Rectal smooth muscle tissue (tissue), 1 donor: ENCODE data around the gene ARHGEF18.
A peak's percentile ranks its signal among the peaks of the same experiment; 100 is the strongest.

Source experiments
- H3K27ac ChIP-seq: one replicate; pipeline ENCODE4 v1.7.0; 2013; ENCODE audit warnings: low read depth, low read length, inconsistent platforms
- H3K27me3 ChIP-seq: one replicate; pipeline ENCODE4 v1.7.0; 2013; ENCODE audit warnings: low read length; ENCODE audit not compliant: control insufficient read depth, insufficient read depth
- H3K36me3 ChIP-seq: one replicate; pipeline ENCODE4 v1.7.0; 2013; ENCODE audit warnings: low read length; ENCODE audit not compliant: control insufficient read depth, insufficient read depth
- H3K4me1 ChIP-seq: one replicate; pipeline ENCODE4 v1.7.0; 2013; ENCODE audit warnings: low read length; ENCODE audit not compliant: control insufficient read depth, insufficient read depth
- H3K4me3 ChIP-seq: one replicate; pipeline ENCODE4 v1.7.0; 2013; ENCODE audit warnings: low read length
- H3K9ac ChIP-seq: one replicate; pipeline ENCODE4 v1.7.0; 2013; ENCODE audit warnings: low read length

The ARHGEF18 gene

DNA sequence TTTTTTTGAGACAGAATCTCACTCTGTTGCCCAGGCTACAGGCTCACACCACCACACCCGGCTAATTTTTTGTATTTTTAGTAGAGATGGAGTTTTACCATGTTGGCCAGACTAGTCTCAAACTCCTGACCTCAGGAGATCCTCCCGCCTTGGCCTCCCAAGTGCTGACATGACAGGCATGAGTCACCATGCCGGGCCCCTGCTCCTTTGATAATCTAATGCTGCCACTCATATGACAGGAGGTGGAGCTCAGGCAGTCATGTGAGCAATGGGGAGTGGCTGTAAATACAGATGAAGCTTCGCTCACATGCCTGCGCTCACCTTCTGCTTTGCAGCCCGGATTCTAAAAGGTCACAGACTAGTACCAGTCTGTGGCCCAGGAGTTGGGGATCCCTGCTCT, 25.1 kb downstream of the ARHGEF18 start:
- H3K27me3 ChIP-seq: no peaks in the 10 kb centered on the region
- no peak overlapping the region for H3K9ac ChIP-seq
- peaks cover 25% of the 10 kb centered on the region for H3K4me1 ChIP-seq

DNA sequence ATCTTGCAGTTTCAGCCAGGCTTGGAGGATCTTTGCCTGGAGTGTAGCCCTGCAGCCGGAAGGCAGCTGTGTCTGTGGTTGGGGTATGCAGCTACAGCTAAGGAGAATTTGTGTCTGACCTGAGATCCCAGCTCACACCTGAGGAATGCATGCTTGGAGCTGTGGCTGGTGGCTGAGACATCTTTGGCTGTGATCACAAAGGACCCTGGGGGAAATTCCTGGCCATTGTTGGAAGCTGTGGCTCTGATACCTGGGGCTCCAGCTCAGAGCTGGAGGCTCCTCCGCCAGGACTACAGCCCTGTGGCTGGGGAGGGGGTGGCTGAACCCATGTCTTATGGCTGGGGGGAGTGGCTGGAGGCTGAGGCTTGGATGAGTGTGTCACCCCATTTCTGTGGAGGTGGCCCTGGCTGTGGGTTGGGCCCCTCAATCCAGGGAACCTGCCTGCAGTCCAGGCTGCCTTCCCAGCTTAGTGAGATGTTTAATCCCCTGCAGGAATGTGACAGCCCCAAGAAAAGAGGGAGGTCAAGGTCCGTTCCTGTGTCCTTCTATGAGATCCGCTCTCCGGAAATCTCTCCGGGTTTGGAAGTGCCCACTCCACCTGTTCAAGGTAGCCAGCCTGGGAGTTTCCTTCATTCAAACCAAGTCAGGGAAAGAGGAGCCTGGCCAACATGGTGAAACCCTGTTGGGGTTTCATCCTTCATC, 27.6 kb downstream of the ARHGEF18 start:
- Histone ChIP-seq H3K27ac (no peak overlapping the region), H3K36me3 (no peaks in the 10 kb centered on the region), H3K4me3 (no peak overlapping the region), H3K4me1 (peaks cover 14% of the 10 kb centered on the region), H3K9ac (no peak overlapping the region), H3K27me3 (no peaks in the 10 kb centered on the region)

More for the DNA sequence above, 25.1 kb downstream of the ARHGEF18 start:
- Histone ChIP-seq H3K27ac (no peak overlapping the region), H3K36me3 (no peaks in the 10 kb centered on the region), H3K4me3 (no peak overlapping the region)

DNA sequence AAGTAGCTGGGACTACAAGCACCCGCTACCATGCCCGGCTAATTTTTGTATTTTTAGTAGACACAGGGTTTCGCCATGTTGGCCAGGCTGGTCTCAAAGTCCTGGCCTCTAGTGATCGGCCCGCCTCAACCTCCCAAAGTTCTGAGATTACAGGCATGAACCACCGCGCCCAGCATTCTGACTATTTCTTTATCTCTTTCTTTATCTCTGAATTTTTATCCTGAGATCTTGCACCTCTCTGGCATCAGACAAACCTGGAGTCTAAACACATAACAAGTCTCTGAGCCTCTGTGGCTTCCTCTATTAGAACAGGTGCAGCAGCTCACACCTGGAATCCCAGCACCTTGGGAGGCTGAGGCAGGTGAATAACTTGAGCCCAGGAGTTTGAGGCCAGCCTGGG, 28.5 kb downstream of the ARHGEF18 start:
- peaks cover 9% of the 10 kb centered on the region for H3K4me1 ChIP-seq
- no peak overlapping the region for H3K4me3 ChIP-seq
- no peaks in the 10 kb centered on the region for H3K27me3 ChIP-seq
- no peak overlapping the region for H3K9ac ChIP-seq
- H3K36me3 ChIP-seq: no peaks in the 10 kb centered on the region
- no peak overlapping the region for H3K27ac ChIP-seq

DNA sequence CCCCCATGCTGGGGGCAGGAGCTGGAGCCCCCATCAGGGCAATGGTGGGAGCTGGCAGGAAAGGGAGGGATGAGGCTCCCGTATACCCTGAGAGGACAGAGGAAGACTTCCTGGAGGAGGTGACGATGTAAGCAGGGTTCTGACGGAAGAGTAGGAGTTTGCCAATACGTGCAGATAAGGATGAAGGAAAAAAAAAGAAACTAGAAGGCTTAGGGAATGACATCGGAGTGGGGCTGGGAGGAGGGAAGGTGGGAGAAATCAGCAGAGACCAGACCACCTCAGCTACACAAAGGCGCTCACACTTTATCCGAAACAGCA, 32.3 kb downstream of the ARHGEF18 start:
- Histone ChIP-seq H3K4me1 (no peaks in the 10 kb centered on the region), H3K4me3 (no peak overlapping the region), H3K36me3 (no peaks in the 10 kb centered on the region), H3K9ac (no peak overlapping the region), H3K27ac (no peak overlapping the region), H3K27me3 (no peaks in the 10 kb centered on the region)

DNA sequence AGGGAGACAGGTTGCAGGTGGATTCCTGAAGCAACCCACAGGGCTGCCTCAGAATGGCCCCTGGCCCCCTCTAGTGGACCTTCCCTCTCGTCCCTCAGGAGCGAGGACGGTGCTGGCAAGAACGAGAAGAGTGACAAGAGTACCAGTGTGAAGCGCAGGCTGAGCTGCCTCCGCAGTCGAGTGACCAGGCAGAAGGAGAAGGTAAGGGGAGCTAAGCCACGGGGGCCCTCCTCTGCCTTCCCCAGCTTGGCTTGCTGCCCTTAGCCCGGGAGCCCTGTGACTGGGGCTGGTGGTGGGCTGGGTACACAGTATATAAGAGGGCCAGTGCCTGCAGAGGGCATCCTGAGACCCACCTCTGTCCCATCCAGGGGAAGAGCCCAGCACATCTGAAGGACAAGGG, 34.0 kb downstream of the ARHGEF18 start:
- H3K9ac ChIP-seq: no peak overlapping the region
- peaks cover 3% of the 10 kb centered on the region for H3K36me3 ChIP-seq
- H3K27ac ChIP-seq: no peak overlapping the region
- H3K27me3 ChIP-seq: no peaks in the 10 kb centered on the region
- no peak overlapping the region for H3K4me3 ChIP-seq
- no peaks in the 10 kb centered on the region for H3K4me1 ChIP-seq

DNA sequence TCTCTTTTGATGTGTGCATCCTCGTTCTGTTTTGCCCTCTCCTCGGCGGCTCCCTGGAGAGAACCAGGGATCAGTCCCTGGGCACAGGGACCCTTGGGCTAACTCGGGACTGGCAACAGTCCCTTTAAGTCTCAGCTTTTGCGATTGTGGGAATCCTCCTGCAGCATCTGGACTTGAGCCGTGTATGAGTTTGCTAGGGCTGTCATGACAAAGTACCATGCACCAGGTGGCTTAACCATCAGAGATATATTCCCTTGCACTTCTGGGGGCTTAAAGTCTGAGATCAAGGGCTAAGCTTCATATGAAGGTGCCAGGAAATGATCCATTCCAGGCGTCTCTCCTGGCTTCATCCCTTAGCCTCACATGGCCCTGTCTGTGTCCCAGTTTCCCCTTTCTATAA, 34.5 kb downstream of the ARHGEF18 start:
- Histone ChIP-seq H3K9ac (no peak overlapping the region), H3K27me3 (no peaks in the 10 kb centered on the region), H3K36me3 (peaks cover 3% of the 10 kb centered on the region), H3K4me3 (no peak overlapping the region), H3K27ac (no peak overlapping the region), H3K4me1 (no peaks in the 10 kb centered on the region)

DNA sequence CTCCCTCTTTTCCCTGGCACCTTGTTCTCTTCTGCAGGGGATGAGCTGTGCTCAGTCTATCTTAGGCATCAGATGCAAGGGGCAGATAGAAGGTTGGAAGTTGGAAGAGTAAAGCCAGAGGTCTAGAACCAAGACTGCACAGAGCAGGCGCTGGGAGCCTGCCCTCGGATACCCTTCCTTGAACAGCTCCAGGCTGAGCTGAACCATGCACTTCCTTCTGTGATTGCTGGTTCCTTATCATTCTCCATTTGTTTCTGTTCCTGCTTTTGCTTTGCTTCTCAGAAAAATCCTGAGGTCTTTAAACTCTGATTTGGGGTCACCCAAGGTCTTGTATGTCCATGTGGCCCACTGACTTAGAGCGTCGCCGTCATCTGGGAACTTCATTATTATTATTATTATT, 36.3 kb downstream of the ARHGEF18 start:
- Histone ChIP-seq H3K27me3 (no peaks in the 10 kb centered on the region), H3K4me3 (no peak overlapping the region), H3K36me3 (peaks cover 3% of the 10 kb centered on the region), H3K9ac (no peak overlapping the region), H3K27ac (no peak overlapping the region), H3K4me1 (no peaks in the 10 kb centered on the region)

DNA sequence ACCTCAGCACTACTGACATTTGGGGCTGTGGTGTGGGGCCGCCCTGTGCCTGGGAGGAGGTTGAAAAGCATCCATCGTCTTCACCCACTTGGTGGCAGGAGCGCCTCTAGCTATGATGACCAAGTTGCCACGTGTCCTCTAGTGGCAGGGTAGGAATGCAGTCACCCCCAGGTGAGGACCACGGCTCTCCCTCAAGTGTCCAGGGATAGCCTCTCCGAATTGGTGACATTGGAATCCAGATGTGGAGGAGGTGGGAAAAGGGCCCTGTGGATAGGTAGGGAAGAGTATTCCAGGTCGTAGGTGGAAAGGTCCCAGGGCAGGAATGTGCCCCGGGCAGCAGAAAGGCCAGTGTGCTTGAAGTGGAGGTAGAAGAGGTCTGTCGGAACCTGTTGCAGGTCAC, 37.6 kb downstream of the ARHGEF18 start:
- peaks cover 5% of the 10 kb centered on the region for H3K36me3 ChIP-seq
- H3K27me3 ChIP-seq: no peaks in the 10 kb centered on the region
- no peaks in the 10 kb centered on the region for H3K4me1 ChIP-seq
- H3K27ac ChIP-seq: no peak overlapping the region
- no peak overlapping the region for H3K9ac ChIP-seq
- no peak overlapping the region for H3K4me3 ChIP-seq

DNA sequence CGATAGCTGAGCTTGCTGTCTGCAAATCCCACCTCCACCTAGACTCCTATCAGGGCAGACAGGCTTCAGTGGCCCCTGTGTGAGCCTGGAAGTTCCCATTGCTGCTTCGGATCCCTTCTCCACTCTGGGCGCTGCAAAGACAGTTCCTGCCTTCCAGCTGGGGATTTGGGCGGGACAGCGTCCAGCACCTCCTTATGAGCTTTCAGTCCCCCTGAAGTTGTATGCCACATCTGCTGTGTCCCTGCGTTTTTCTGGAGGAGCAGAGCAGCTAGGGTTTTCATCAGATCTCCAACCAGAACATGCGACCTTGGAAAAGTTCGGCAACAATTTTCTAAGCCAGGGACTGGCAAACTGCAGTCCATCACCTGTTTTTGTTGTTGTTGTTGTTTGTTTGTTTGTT, 38.0 kb downstream of the ARHGEF18 start:
- H3K36me3 ChIP-seq: peaks cover 9% of the 10 kb centered on the region
- no peak overlapping the region for H3K27ac ChIP-seq
- H3K27me3 ChIP-seq: no peaks in the 10 kb centered on the region
- H3K4me1 ChIP-seq: no peaks in the 10 kb centered on the region
- no peak overlapping the region for H3K9ac ChIP-seq
- H3K4me3 ChIP-seq: no peak overlapping the region

DNA sequence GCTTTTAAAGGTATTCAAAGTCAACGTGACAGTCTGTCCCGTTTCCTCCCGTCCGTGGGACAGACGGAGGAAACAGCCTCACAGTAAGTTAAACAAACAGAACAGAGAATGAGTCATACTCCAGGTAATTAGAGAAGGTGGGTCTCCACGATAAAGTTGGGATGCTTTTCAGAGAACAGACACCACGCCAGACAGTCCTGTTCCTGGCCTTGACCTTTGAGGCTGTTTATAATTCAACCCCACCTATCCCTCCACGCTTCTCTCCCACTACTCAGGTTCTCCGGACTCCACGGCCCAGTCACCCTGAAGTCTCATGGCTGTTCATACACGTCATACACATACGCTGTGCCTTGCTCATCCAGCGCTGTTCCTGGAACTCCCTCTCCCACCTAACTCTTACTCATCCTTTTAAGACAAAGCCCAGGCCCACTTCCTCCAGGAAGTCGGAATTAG, 42.5 kb downstream of the ARHGEF18 start:
- H3K4me3 ChIP-seq: no peak overlapping the region
- no peaks in the 10 kb centered on the region for H3K27me3 ChIP-seq
- H3K27ac ChIP-seq: no peak overlapping the region
- peaks cover 8% of the 10 kb centered on the region for H3K36me3 ChIP-seq
- peaks cover 6% of the 10 kb centered on the region for H3K4me1 ChIP-seq
- no peak overlapping the region for H3K9ac ChIP-seq

DNA sequence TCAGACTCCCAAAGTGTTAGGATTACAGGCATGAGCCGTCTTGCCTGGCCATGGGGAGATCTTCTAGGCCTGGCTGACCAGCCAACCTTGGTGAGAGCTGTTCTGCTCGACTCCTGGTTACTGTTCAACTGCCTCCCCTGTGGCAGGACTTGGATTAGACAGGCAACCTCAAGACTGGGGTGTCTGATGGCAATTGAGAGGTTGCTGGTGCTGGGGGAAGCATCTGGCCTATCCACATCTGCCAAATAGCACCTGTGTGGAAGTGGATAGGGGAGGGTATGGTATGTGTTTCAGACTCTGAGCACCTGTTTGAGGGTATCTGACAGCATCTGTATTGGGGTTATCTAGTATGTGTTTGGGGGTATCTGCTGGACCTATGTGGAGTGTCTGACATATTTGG, 44.7 kb downstream of the ARHGEF18 start:
- no peaks in the 10 kb centered on the region for H3K27me3 ChIP-seq
- peaks cover 6% of the 10 kb centered on the region for H3K36me3 ChIP-seq
- peaks cover 7% of the 10 kb centered on the region for H3K4me1 ChIP-seq
- no peak overlapping the region for H3K9ac ChIP-seq
- no peak overlapping the region for H3K27ac ChIP-seq
- no peak overlapping the region for H3K4me3 ChIP-seq

DNA sequence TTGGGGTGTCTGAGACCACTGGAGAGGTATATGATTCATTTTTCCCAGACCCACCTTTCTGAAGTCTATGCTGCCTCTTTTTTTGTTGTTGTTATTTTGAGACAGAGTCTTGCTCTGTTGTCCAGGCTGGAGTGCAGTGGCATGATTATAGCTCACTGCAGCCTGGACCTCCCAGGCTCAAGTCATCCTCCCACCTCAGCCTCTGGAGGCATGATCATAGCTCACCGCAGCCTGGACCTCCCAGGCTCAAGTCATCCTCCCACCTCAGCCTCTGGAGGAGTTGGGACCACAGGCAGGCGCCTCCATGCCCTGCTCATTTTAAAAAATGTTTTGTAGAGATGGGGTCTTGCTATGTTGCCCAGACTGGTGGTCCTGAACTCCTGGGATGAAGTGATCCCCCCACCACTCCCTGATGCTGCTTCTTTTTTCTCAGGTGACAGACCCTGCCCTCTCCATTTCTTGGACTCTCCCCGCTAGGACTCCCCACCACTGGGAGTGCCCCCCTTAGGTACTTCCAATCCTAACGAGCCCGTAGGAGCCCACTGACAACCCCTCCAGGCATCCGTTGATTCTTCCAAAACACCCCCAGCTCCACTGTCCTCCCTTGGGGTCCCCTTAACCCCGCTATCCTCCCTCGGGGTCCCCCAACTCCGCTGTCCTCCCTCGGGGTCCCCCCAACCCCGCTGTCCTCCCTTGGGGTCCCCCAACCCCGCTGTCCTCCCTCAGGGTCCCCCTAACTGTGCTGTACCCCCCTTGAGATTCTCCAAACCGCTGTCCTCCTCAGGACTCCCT, 45.4 kb downstream of the ARHGEF18 start:
- H3K4me3 ChIP-seq: peak overlapping the region; percentile 81
- H3K27ac ChIP-seq: peak overlapping the region; percentile 51
- peaks cover 11% of the 10 kb centered on the region for H3K4me1 ChIP-seq
- H3K9ac ChIP-seq: peak overlapping the region; percentile 57
- peaks cover 6% of the 10 kb centered on the region for H3K36me3 ChIP-seq
- no peaks in the 10 kb centered on the region for H3K27me3 ChIP-seq
